Neural progenitor cell (in vitro differentiated cells): Measurements from ENCODE around the gene MYRIP.

ENCODE experiments used
- CTCF ChIP-seq: fragments of 200-600 bp; sonication (generic); IDR thresholded peaks from 2 replicates; pipeline ENCODE4 v1.5.1; 2017; ENCODE audit warnings: antibody characterized with exemption, mild to moderate bottlenecking
- EZH2 ChIP-seq: fragments of 200-600 bp; sonication (generic); IDR thresholded peaks from 2 replicates; pipeline ENCODE4 v1.6.1; 2017; ENCODE audit warnings: antibody characterized with exemption, mild to moderate bottlenecking, moderate library complexity
- EZH2phosphoT487 ChIP-seq: fragments of 200-600 bp; sonication (generic); IDR thresholded peaks from 2 replicates; pipeline ENCODE4 v1.6.1; 2017; ENCODE audit warnings: antibody characterized with exemption

GRCh38 chr3:40035177-40035576, 225.8 kb downstream of the MYRIP start:
- TF ChIP-seq EZH2 (no peak), CTCF (no peak), EZH2phosphoT487 (no peak)
